OCI-LY1 (cell line): ENCODE measurements around the gene ZNF701.
"Not testable (repeated sequence)": the region's sequence is repeated elsewhere in the genome, so short reads cannot be mapped to it uniquely, and the experiment has no call there.

ENCODE experiments used
- H2AFZ ChIP-seq: fragments of 200-600 bp; sonication (generic), shearing (Covaris generic); 2 replicates; pipeline ENCODE4 v1.6.0; 2014; ENCODE audit warnings: antibody characterized with exemption, mild to moderate bottlenecking, low read length
- H3F3A ChIP-seq: fragments of 200-600 bp; sonication (generic), shearing (Covaris generic); 2 replicates; pipeline ENCODE4 v1.6.0; 2014; ENCODE audit warnings: mild to moderate bottlenecking, antibody characterized with exemption, low read length, moderate library complexity; ENCODE audit not compliant: insufficient read depth
- H3K27ac ChIP-seq: fragments of 200-600 bp; sonication (generic); 2 replicates; pipeline ENCODE4 v1.5.1; 2014; ENCODE audit warnings: low read length, mixed run types, mild to moderate bottlenecking, low read depth; ENCODE audit not compliant: poor library complexity, severe bottlenecking
- H3K27me3 ChIP-seq: fragments of 200-600 bp; sonication (generic); 2 replicates; pipeline ENCODE4 v1.6.0; 2014; ENCODE audit warnings: antibody characterized with exemption, mild to moderate bottlenecking, low read length, moderate library complexity; ENCODE audit not compliant: insufficient read depth
- H3K36me3 ChIP-seq: fragments of 200-600 bp; sonication (generic); 2 replicates; pipeline ENCODE4 v1.6.1; 2014; ENCODE audit warnings: mild to moderate bottlenecking, antibody characterized with exemption, low read length, moderate library complexity, mixed read lengths; ENCODE audit not compliant: insufficient read depth
- H3K4me1 ChIP-seq: fragments of 200-600 bp; sonication (generic); 2 replicates; pipeline ENCODE4 v1.5.1; 2014; ENCODE audit warnings: mild to moderate bottlenecking, low read length, moderate library complexity; ENCODE audit not compliant: insufficient read depth, severe bottlenecking
- H3K4me2 ChIP-seq: fragments of 200-600 bp; sonication (generic), shearing (Covaris generic); 2 replicates; pipeline ENCODE4 v1.6.1; 2014; ENCODE audit warnings: low read length
- H3K4me3 ChIP-seq: fragments of 200-600 bp; sonication (generic); 2 replicates; pipeline ENCODE4 v1.5.1; 2014; ENCODE audit warnings: low read length, low read depth, mild to moderate bottlenecking, mixed read lengths; ENCODE audit not compliant: poor library complexity, severe bottlenecking
- H3K79me2 ChIP-seq: fragments of 200-600 bp; shearing (Covaris generic); 2 replicates; pipeline ENCODE4 v1.6.1; 2016; ENCODE audit warnings: mixed run types, low read length, mixed read lengths; ENCODE audit not compliant: insufficient read depth
- H3K9ac ChIP-seq: fragments of 200-600 bp; sonication (generic), shearing (Covaris generic); 2 replicates; pipeline ENCODE4 v1.6.1; 2014; ENCODE audit warnings: mild to moderate bottlenecking, low read length, mixed read lengths
- H3K9me2 ChIP-seq: fragments of 200-600 bp; sonication (generic), shearing (Covaris generic); 2 replicates; pipeline ENCODE4 v1.6.1; 2014; ENCODE audit warnings: low read depth, mild to moderate bottlenecking, low read length, mixed read lengths
- H3K9me3 ChIP-seq: fragments of 200-600 bp; shearing (Covaris generic); 2 replicates; pipeline ENCODE4 v1.6.1; 2014; ENCODE audit warnings: low read length, mixed read lengths
- H4K20me1 ChIP-seq: fragments of 200-600 bp; sonication (generic), shearing (Covaris generic); 2 replicates; pipeline ENCODE4 v1.6.0; 2016; ENCODE audit warnings: mild to moderate bottlenecking, low read length; ENCODE audit not compliant: insufficient read depth
- CTCF ChIP-seq: fragments of 200-600 bp; sonication (generic), shearing (Covaris generic); IDR thresholded peaks from 2 replicates; pipeline ENCODE4 v1.5.1; 2017; ENCODE audit warnings: mild to moderate bottlenecking, antibody characterized with exemption, low read length, moderate library complexity, mixed read lengths
- EZH2 ChIP-seq: fragments of 200-600 bp; sonication (generic), shearing (Covaris generic); IDR thresholded peaks from 2 replicates; pipeline ENCODE4 v1.8.0; 2017; ENCODE audit warnings: borderline replicate concordance, mixed run types, mild to moderate bottlenecking, antibody characterized with exemption, low read length, moderate library complexity, mixed read lengths

The ZNF701 gene

GRCh38 chr19:52533901-52534300 lies 36.2 kb upstream of the ZNF701 start:
- no peak for TF ChIP-seq CTCF
- no peak for TF ChIP-seq EZH2
- Histone ChIP-seq H3K4me2 (no peak overlapping the region), H3K9ac (no peak overlapping the region), H3F3A (no peaks in the 10 kb centered on the region), H3K4me3 (no peak overlapping the region), H3K27me3 (no peaks in the 10 kb centered on the region), H3K9me3 (peaks cover 6% of the 10 kb centered on the region; the same call in 1 of the 2 replicates), H3K36me3 (peaks cover 55% of the 10 kb centered on the region), H3K4me1 (no peaks in the 10 kb centered on the region), H3K27ac (no peak overlapping the region), H2AFZ (no peak overlapping the region), H3K9me2 (no peaks in the 10 kb centered on the region), H3K79me2 (0 out of 2 replicates have a peak, but pooled peaks cover 2% of the 10 kb centered on the region), H4K20me1 (no peaks in the 10 kb centered on the region)

GRCh38 chr19:52535385-52535770 lies 34.7 kb upstream of the ZNF701 start:
- H3K27ac ChIP-seq, result not testable (repeated sequence)

GRCh38 chr19:52535771-52536447 lies 34.2 kb upstream of the ZNF701 start:
- H3K36me3 ChIP-seq, result peaks cover 58% of the 10 kb centered on the region
- H3K27me3 ChIP-seq, result no peaks in the 10 kb centered on the region
- no peaks in the 10 kb centered on the region for H3F3A ChIP-seq
- no peaks in the 10 kb centered on the region for H3K4me1 ChIP-seq
- H4K20me1 ChIP-seq, result no peaks in the 10 kb centered on the region
- H3K79me2 ChIP-seq, result no peaks in the 10 kb centered on the region
- H3K9me2 ChIP-seq, result no peaks in the 10 kb centered on the region
- peaks cover 3% of the 10 kb centered on the region; the same call in 1 of the 2 replicates for H3K9me3 ChIP-seq
- H3K4me3 ChIP-seq, result no peak overlapping the region
- no peak overlapping the region for H3K9ac ChIP-seq
- H3K27ac ChIP-seq, result no peak overlapping the region
- H3K4me2 ChIP-seq, result no peak overlapping the region
- no peak overlapping the region for H2AFZ ChIP-seq
- TF ChIP-seq EZH2 (no peak), CTCF (no peak)

More at GRCh38 chr19:52535385-52535770, 34.7 kb upstream of the ZNF701 start:
- peaks cover 59% of the 10 kb centered on the region for H3K36me3 ChIP-seq
- H3F3A ChIP-seq, H3K4me1 ChIP-seq, H3K4me3 ChIP-seq, H3K9me2 ChIP-seq, H3K9ac ChIP-seq, H4K20me1 ChIP-seq, H3K9me3 ChIP-seq, H3K79me2 ChIP-seq, H3K27me3 ChIP-seq, H3K4me2 ChIP-seq, H2AFZ ChIP-seq: not testable (repeated sequence)

GRCh38 chr19:52536448-52536800 lies 33.7 kb upstream of the ZNF701 start:
- H3K4me2 ChIP-seq, result no peak overlapping the region

GRCh38 chr19:52538815-52539214 lies 31.3 kb upstream of the ZNF701 start:
- not testable (repeated sequence) for H3F3A ChIP-seq, H3K9ac ChIP-seq, H3K9me2 ChIP-seq, H3K4me3 ChIP-seq, H3K9me3 ChIP-seq, H3K27me3 ChIP-seq, H3K4me2 ChIP-seq, H3K27ac ChIP-seq, H2AFZ ChIP-seq, H3K4me1 ChIP-seq, H3K79me2 ChIP-seq, H4K20me1 ChIP-seq
- H3K36me3 ChIP-seq, result peaks cover 54% of the 10 kb centered on the region

More at GRCh38 chr19:52536448-52536800, 33.7 kb upstream of the ZNF701 start:
- H2AFZ ChIP-seq, result no peak overlapping the region
- no peak overlapping the region for H3K27ac ChIP-seq
- TF ChIP-seq EZH2, result no peak
- no peak for TF ChIP-seq CTCF
- no peaks in the 10 kb centered on the region for H3K9me2 ChIP-seq
- H3K79me2 ChIP-seq, result no peaks in the 10 kb centered on the region
- no peaks in the 10 kb centered on the region for H3F3A ChIP-seq
- peaks cover 3% of the 10 kb centered on the region; the same call in 1 of the 2 replicates for H3K9me3 ChIP-seq
- no peak overlapping the region for H3K4me3 ChIP-seq
- H3K27me3 ChIP-seq, result no peaks in the 10 kb centered on the region
- H3K36me3 ChIP-seq, result peaks cover 59% of the 10 kb centered on the region
- H3K9ac ChIP-seq, result no peak overlapping the region
- no peaks in the 10 kb centered on the region for H4K20me1 ChIP-seq
- H3K4me1 ChIP-seq, result no peaks in the 10 kb centered on the region
